ENCODE data around the gene LRBA.

GRCh38 chr4:150768497-150768896 lies 246.6 kb downstream of the LRBA start:
- TF ChIP-seq CTCF (IDR thresholded peaks at IDR 0.05; ENCODE audit: low read length) (no peak), EZH2 (IDR thresholded peaks at IDR 0.05; ENCODE audit: borderline replicate concordance, low read length) (no peak)

All from OCI-LY1 (cell line).